ENCODE results near the gene MT3.

Gene MT3

GRCh38 chr16:56554441-56554840, 34.9 kb upstream of the MT3 start:
- Histone ChIP-seq H3K36me3 (no peaks in the 10 kb centered on the region), H3K9ac (no peak overlapping the region), H3K9me3 (no peaks in the 10 kb centered on the region), H4K20me1 (no peaks in the 10 kb centered on the region), H3K4me2 (no peak overlapping the region), H3K27ac (no peak overlapping the region), H3K4me1 (peaks cover 23% of the 10 kb centered on the region), H3K27me3 (no peaks in the 10 kb centered on the region), H3K4me3 (no peak overlapping the region)
- TF ChIP-seq Cebpa-rat (IDR thresholded peaks at IDR 0.05), result no peak

GRCh38 chr16:56558024-56558747, 31.1 kb upstream of the MT3 start:
- no peaks in the 10 kb centered on the region for H3K36me3 ChIP-seq
- H3K4me2 ChIP-seq, result no peak overlapping the region
- peaks cover 20% of the 10 kb centered on the region for H3K4me1 ChIP-seq
- H4K20me1 ChIP-seq, result no peaks in the 10 kb centered on the region
- H3K4me3 ChIP-seq, result no peak overlapping the region
- TF ChIP-seq Cebpa-rat (IDR thresholded peaks at IDR 0.05), result no peak
- H3K9ac ChIP-seq, result no peak overlapping the region
- H3K9me3 ChIP-seq, result no peaks in the 10 kb centered on the region
- H3K27ac ChIP-seq, result no peak overlapping the region
- no peaks in the 10 kb centered on the region for H3K27me3 ChIP-seq

- no peak overlapping the region for H3K4me2 ChIP-seq
- no peak overlapping the region for H3K4me3 ChIP-seq
- no peaks in the 10 kb centered on the region for H3K9me3 ChIP-seq
- no peak overlapping the region for H3K9ac ChIP-seq
- H3K4me1 ChIP-seq, result peaks cover 14% of the 10 kb centered on the region; the same call in 1 of the 2 replicates
- no peak for TF ChIP-seq Cebpa-rat (IDR thresholded peaks at IDR 0.05)
- no peaks in the 10 kb centered on the region for H4K20me1 ChIP-seq
- H3K36me3 ChIP-seq, result no peaks in the 10 kb centered on the region
- no peak overlapping the region for H3K27ac ChIP-seq
- no peaks in the 10 kb centered on the region for H3K27me3 ChIP-seq
These were observed 30.2 kb upstream of the MT3 start for GRCh38 chr16:56559109-56559508.

GRCh38 chr16:56560447-56560846, 28.9 kb upstream of the MT3 start:
- Histone ChIP-seq H3K4me2 (peak overlapping the region; percentile 16), H3K36me3 (no peaks in the 10 kb centered on the region), H3K27ac (no peak overlapping the region), H4K20me1 (no peaks in the 10 kb centered on the region), H3K27me3 (no peaks in the 10 kb centered on the region), H3K4me1 (peaks cover 14% of the 10 kb centered on the region; the same call in 1 of the 2 replicates), H3K9ac (no peak overlapping the region), H3K9me3 (no peaks in the 10 kb centered on the region), H3K4me3 (no peak overlapping the region)
- no peak for TF ChIP-seq Cebpa-rat (IDR thresholded peaks at IDR 0.05)

GRCh38 chr16:56561126-56561525, 28.2 kb upstream of the MT3 start:
- no peak overlapping the region for H3K27ac ChIP-seq
- H3K9me3 ChIP-seq, result no peaks in the 10 kb centered on the region
- H3K4me1 ChIP-seq, result peaks cover 14% of the 10 kb centered on the region; the same call in 1 of the 2 replicates
- TF ChIP-seq Cebpa-rat (IDR thresholded peaks at IDR 0.05), result no peak
- no peak overlapping the region for H3K4me3 ChIP-seq
- H3K36me3 ChIP-seq, result no peaks in the 10 kb centered on the region
- no peaks in the 10 kb centered on the region for H3K27me3 ChIP-seq
- H3K4me2 ChIP-seq, result peak overlapping the region; percentile 16
- H4K20me1 ChIP-seq, result no peaks in the 10 kb centered on the region
- no peak overlapping the region for H3K9ac ChIP-seq

- Histone ChIP-seq H3K36me3 (no peaks in the 10 kb centered on the region), H3K9me3 (no peaks in the 10 kb centered on the region), H3K4me3 (no peak within 1 kb of the TSS), H3K27ac (no peak within 1 kb of the TSS), H3K4me1 (peaks cover 14% of the 10 kb centered on the region; the same call in 1 of the 2 replicates), H3K9ac (no peak within 1 kb of the TSS), H3K4me2 (no peak within 1 kb of the TSS), H4K20me1 (no peaks in the 10 kb centered on the region), H3K27me3 (no peaks in the 10 kb centered on the region)
- TF ChIP-seq Cebpa-rat (IDR thresholded peaks at IDR 0.05), result no peak
These were observed 24.4 kb upstream of the MT3 start, which contains the start of gene MT4 for GRCh38 chr16:56564793-56565477. Gene MT4 (plus strand): TSS chr16:56565073. CDS start chr16:56565129, 56 bp downstream.

- H3K36me3 ChIP-seq, result no peaks in the 10 kb centered on the region
- H3K4me3 ChIP-seq, result no peak overlapping the region
- no peaks in the 10 kb centered on the region for H4K20me1 ChIP-seq
- H3K9ac ChIP-seq, result no peak overlapping the region
- no peak for TF ChIP-seq Cebpa-rat (IDR thresholded peaks at IDR 0.05)
- H3K4me2 ChIP-seq, result no peak overlapping the region
- H3K27ac ChIP-seq, result no peak overlapping the region
- no peaks in the 10 kb centered on the region for H3K4me1 ChIP-seq
- H3K9me3 ChIP-seq, result peaks cover 8% of the 10 kb centered on the region; the same call in 1 of the 2 replicates
- H3K27me3 ChIP-seq, result no peaks in the 10 kb centered on the region
These were observed 19.4 kb upstream of the MT3 start for GRCh38 chr16:56569971-56570370.

- no peak overlapping the region for H3K4me2 ChIP-seq
- H3K36me3 ChIP-seq, result no peaks in the 10 kb centered on the region
- H3K9me3 ChIP-seq, result peaks cover 9% of the 10 kb centered on the region
- H3K4me1 ChIP-seq, result no peaks in the 10 kb centered on the region
- no peak overlapping the region for H3K9ac ChIP-seq
- no peak overlapping the region for H3K27ac ChIP-seq
- H3K27me3 ChIP-seq, result no peaks in the 10 kb centered on the region
- no peaks in the 10 kb centered on the region for H4K20me1 ChIP-seq
- TF ChIP-seq Cebpa-rat (IDR thresholded peaks at IDR 0.05), result no peak
- no peak overlapping the region for H3K4me3 ChIP-seq
These were observed 17.8 kb upstream of the MT3 start for GRCh38 chr16:56571525-56571924.

GRCh38 chr16:56574625-56575024, 14.7 kb upstream of the MT3 start:
- Histone ChIP-seq H3K9me3 (peaks cover 26% of the 10 kb centered on the region), H3K27ac (no peak overlapping the region), H3K9ac (no peak overlapping the region), H3K4me2 (no peak overlapping the region), H3K4me1 (no peaks in the 10 kb centered on the region), H3K4me3 (no peak overlapping the region), H3K36me3 (no peaks in the 10 kb centered on the region), H3K27me3 (no peaks in the 10 kb centered on the region), H4K20me1 (no peaks in the 10 kb centered on the region)
- TF ChIP-seq Cebpa-rat (IDR thresholded peaks at IDR 0.05), result no peak

GRCh38 chr16:56576585-56577299, 12.6 kb upstream of the MT3 start:
- no peaks in the 10 kb centered on the region for H4K20me1 ChIP-seq

More at GRCh38 chr16:56576585-56577299, 12.6 kb upstream of the MT3 start:
- no peak overlapping the region for H3K4me3 ChIP-seq
- H3K36me3 ChIP-seq, result no peaks in the 10 kb centered on the region
- no peak for TF ChIP-seq Cebpa-rat (IDR thresholded peaks at IDR 0.05)
- no peaks in the 10 kb centered on the region for H3K4me1 ChIP-seq
- H3K4me2 ChIP-seq, result no peak overlapping the region
- no peak overlapping the region for H3K27ac ChIP-seq
- H3K9ac ChIP-seq, result no peak overlapping the region
- peaks cover 26% of the 10 kb centered on the region for H3K9me3 ChIP-seq
- no peaks in the 10 kb centered on the region for H3K27me3 ChIP-seq

Measured in BLaER1 (cell line).